BLaER1 (cell line): ENCODE results near the gene SYT9.

ENCODE experiments used
- H3K27ac ChIP-seq: shearing (Covaris generic); formaldehyde crosslinking; 2 replicates; pipeline ENCODE4 v1.8.1; 2022
- H3K27me3 ChIP-seq: shearing (Covaris generic); formaldehyde crosslinking; 2 replicates; pipeline ENCODE4 v1.8.1; 2022
- H3K36me3 ChIP-seq: shearing (Covaris generic); formaldehyde crosslinking; 2 replicates; pipeline ENCODE4 v1.8.1; 2022
- H3K4me1 ChIP-seq: shearing (Covaris generic); formaldehyde crosslinking; 2 replicates; pipeline ENCODE4 v1.8.1; 2022
- H3K4me2 ChIP-seq: shearing (Covaris generic); formaldehyde crosslinking; 2 replicates; pipeline ENCODE4 v1.8.1; 2022
- H3K4me3 ChIP-seq: shearing (Covaris generic); formaldehyde crosslinking; 2 replicates; pipeline ENCODE4 v1.8.1; 2022
- H3K9ac ChIP-seq: shearing (Covaris generic); formaldehyde crosslinking; 2 replicates; pipeline ENCODE4 v1.8.1; 2022
- H3K9me3 ChIP-seq: shearing (Covaris generic); formaldehyde crosslinking; 2 replicates; pipeline ENCODE4 v1.8.1; 2022
- H4K20me1 ChIP-seq: shearing (Covaris generic); formaldehyde crosslinking; 2 replicates; pipeline ENCODE4 v1.8.1; 2022
- Cebpa-rat ChIP-seq: shearing (Covaris generic); IDR thresholded peaks from 2 replicates; pipeline ENCODE4 v1.8.1; 2022

SYT9 gene

DNA sequence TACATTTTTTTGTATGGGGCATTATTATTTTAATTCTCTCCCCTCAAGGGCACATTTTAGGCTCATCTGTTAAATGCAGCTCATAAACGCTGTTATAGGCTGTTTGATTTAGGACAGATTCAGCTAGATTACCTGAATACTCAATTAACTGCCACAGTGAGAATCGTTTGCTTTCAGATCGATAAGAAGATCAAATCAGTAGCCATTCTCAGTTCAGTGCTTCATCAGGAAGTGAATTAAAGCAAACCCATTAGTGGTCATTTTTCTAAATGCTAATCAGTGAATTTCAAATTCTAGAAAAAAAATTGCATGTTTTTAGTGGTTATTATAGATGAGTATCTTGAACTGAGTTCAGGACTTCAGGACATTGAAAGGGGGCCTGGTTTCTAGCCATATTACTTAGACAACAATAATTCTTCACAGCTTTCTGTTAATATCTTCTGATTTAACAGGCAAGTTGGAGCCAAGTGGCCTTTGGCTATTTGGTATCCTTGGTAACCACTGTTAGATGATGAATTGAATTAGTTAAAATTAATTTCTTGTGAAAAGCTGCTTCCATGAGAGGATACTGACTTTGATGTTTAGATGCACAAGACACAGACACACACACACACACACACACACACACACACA lies 18.6 kb downstream of the SYT9 start:
- Histone ChIP-seq H3K4me2 (no peak overlapping the region), H3K36me3 (no peaks in the 10 kb centered on the region)

DNA sequence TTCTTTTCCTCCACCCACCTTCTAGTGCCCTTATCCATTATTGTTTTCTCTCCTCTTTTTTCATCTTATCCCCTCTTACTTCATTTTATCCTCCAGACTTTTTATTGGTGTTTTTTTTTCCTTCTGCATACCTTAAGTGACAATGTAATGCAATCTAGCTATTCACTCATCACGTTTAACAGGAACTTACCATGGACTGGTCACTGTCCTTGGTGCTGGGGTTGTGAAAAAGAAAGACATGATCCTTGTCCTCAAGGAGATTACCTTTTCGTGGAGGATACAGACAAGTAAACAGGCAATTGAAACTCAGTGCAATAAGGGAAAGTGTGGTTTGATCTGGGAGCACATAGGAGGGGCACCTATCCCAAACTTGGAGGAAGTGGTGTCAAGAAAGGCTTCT lies 20.7 kb downstream of the SYT9 start:
- Histone ChIP-seq H3K27ac (no peak overlapping the region), H3K36me3 (no peaks in the 10 kb centered on the region), H3K27me3 (no peaks in the 10 kb centered on the region), H3K9ac (no peak overlapping the region), H3K9me3 (no peaks in the 10 kb centered on the region), H3K4me1 (no peaks in the 10 kb centered on the region), H4K20me1 (no peaks in the 10 kb centered on the region), H3K4me3 (no peak overlapping the region), H3K4me2 (no peak overlapping the region)
- no peak for TF ChIP-seq Cebpa-rat

More for the DNA sequence above, 18.6 kb downstream of the SYT9 start:
- Histone ChIP-seq H3K27ac (no peak overlapping the region), H3K9me3 (no peaks in the 10 kb centered on the region), H3K4me1 (no peaks in the 10 kb centered on the region), H4K20me1 (no peaks in the 10 kb centered on the region), H3K9ac (no peak overlapping the region), H3K27me3 (no peaks in the 10 kb centered on the region), H3K4me3 (no peak overlapping the region)
- TF ChIP-seq Cebpa-rat: no peak

DNA sequence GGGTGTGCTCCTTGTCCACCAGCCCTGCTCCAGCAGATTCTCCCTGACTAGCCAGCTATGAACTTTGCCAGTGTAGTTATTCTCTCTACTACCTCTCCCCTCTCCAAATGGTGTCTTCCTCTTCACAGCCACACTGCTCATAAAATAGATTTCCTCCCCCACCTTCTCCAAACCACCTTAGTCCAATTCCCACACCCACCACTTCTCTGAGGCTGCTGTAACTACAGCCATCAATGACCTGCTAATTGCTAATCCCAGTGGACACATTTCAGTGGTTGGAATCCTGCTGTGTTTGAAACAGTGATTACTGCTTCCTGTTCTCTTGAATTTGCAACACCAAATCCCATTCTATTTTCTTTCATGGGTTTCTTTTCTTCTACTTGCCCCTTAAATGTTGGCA lies 23.4 kb downstream of the SYT9 start:
- Histone ChIP-seq H4K20me1 (no peaks in the 10 kb centered on the region), H3K4me2 (no peak overlapping the region), H3K27ac (no peak overlapping the region), H3K9me3 (no peaks in the 10 kb centered on the region), H3K4me3 (no peak overlapping the region), H3K4me1 (no peaks in the 10 kb centered on the region), H3K9ac (no peak overlapping the region), H3K36me3 (no peaks in the 10 kb centered on the region), H3K27me3 (no peaks in the 10 kb centered on the region)
- no peak for TF ChIP-seq Cebpa-rat

DNA sequence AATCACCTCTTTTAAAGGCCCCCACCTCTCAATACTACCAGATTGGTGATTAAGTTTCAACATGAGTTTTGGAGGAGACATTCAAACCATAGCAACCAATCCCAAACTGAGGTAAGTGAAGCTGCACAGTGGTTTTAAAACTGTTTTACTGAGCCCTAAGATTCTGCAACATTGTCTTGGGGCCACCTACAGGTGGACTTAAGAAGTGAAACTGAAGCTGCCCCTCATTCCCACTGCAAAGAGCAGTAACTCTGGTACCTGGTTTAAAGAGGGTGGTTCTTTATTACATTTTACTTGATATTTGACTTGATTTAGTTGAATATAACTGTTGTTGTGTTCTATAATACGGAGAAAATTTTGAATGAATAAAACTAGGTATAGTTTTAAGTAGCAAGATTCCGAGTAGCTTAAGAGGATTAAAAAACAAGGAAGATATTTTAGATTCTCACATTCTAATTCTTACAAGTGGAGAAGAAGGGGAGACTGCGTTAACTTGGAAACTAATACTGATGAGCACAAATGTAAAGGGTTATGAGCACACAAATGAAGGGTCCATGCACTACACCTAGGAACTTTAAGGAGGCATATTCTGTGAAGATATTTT lies 26.7 kb downstream of the SYT9 start:
- Histone ChIP-seq H3K9ac (no peak overlapping the region), H4K20me1 (no peaks in the 10 kb centered on the region), H3K9me3 (no peaks in the 10 kb centered on the region), H3K27me3 (no peaks in the 10 kb centered on the region), H3K4me3 (no peak overlapping the region), H3K36me3 (no peaks in the 10 kb centered on the region), H3K4me2 (no peak overlapping the region), H3K27ac (no peak overlapping the region), H3K4me1 (no peaks in the 10 kb centered on the region)
- no peak for TF ChIP-seq Cebpa-rat

- Histone ChIP-seq H3K4me2 (no peak overlapping the region), H3K9ac (no peak overlapping the region), H3K27me3 (no peaks in the 10 kb centered on the region), H3K27ac (no peak overlapping the region), H4K20me1 (no peaks in the 10 kb centered on the region), H3K4me3 (no peak overlapping the region), H3K4me1 (no peaks in the 10 kb centered on the region), H3K36me3 (no peaks in the 10 kb centered on the region), H3K9me3 (no peaks in the 10 kb centered on the region; the same call in 1 of the 2 replicates)
- TF ChIP-seq Cebpa-rat: no peak
These were observed 28.0 kb downstream of the SYT9 start for GRCh38 chr11:7279676-7280075.

GRCh38 chr11:7281079-7281478 lies 29.4 kb downstream of the SYT9 start:
- Histone ChIP-seq H3K4me2 (no peak overlapping the region), H3K9me3 (peaks cover 14% of the 10 kb centered on the region), H3K36me3 (no peaks in the 10 kb centered on the region), H4K20me1 (no peaks in the 10 kb centered on the region), H3K9ac (no peak overlapping the region), H3K27me3 (no peaks in the 10 kb centered on the region), H3K4me1 (no peaks in the 10 kb centered on the region), H3K4me3 (no peak overlapping the region), H3K27ac (no peak overlapping the region)
- no peak for TF ChIP-seq Cebpa-rat

- no peak for TF ChIP-seq Cebpa-rat
- H3K27ac ChIP-seq: no peak overlapping the region
- H3K4me3 ChIP-seq: no peak overlapping the region
- H3K36me3 ChIP-seq: no peaks in the 10 kb centered on the region
- H3K9me3 ChIP-seq: peaks cover 21% of the 10 kb centered on the region
- no peak overlapping the region for H3K4me2 ChIP-seq
- H3K9ac ChIP-seq: no peak overlapping the region
- H3K27me3 ChIP-seq: no peaks in the 10 kb centered on the region
- no peaks in the 10 kb centered on the region for H3K4me1 ChIP-seq
- H4K20me1 ChIP-seq: no peaks in the 10 kb centered on the region
These were observed 30.1 kb downstream of the SYT9 start for GRCh38 chr11:7281809-7282208.

DNA sequence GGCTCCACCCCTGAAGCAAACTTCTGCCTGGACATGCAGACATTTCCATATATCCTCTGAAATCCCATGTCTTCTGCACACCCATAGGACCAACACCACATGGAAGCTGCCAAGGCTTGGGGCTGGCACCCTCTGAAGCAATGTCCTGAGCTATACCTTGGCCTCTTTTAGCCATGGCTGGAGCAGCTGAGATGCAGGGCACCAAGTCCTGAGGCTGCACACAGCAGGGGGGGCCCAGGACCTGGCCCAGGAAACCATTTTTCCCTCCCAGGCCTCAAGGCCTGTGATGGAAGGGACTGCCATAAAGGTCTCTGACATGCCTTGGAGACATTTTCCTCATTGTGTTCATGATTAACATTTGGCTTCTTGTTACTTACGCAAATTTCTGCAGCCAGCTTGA lies 34.5 kb downstream of the SYT9 start:
- H4K20me1 ChIP-seq: no peaks in the 10 kb centered on the region
- H3K27ac ChIP-seq: no peak overlapping the region
- peaks cover 29% of the 10 kb centered on the region for H3K9me3 ChIP-seq
- no peaks in the 10 kb centered on the region for H3K4me1 ChIP-seq
- no peaks in the 10 kb centered on the region for H3K27me3 ChIP-seq
- H3K9ac ChIP-seq: no peak overlapping the region
- TF ChIP-seq Cebpa-rat: no peak
- no peak overlapping the region for H3K4me2 ChIP-seq
- H3K36me3 ChIP-seq: no peaks in the 10 kb centered on the region
- no peak overlapping the region for H3K4me3 ChIP-seq

DNA sequence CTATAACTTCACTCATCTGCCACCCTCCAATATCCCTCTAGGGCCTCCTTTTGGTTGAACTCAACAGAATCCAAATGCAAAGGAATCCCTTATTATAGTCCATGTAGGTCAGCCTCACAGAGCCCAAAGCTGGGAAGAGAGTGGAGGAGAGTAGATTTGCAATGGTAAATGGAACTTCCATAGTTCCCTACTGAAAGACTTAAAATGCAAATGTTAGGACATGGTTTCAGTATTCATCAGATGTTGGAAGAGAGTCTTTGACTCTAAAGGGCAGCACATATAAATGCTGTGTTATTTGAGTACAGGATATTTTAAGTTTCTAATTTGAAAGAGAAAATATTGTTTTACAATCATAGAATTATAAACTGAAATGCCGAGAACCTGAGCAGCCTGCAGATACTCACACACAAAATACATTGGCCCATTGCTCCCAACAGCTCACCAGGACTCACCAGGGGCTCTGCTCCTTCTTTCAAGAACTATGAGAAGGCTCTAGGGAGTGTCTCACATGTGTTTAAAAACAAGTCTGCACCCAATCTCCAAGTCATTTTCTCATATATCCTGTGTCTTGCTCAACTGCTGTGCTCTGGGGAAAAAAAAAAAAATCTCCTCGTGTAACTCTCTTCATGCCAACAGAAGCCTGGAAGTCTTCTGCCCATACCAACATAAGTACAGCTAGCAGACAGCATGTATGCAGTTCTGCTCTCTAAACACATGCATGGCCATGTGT lies 39.6 kb downstream of the SYT9 start:
- H3K27ac ChIP-seq: no peak overlapping the region
- H3K9me3 ChIP-seq: peaks cover 13% of the 10 kb centered on the region
- H3K4me3 ChIP-seq: no peak overlapping the region
- no peak overlapping the region for H3K9ac ChIP-seq
- H3K36me3 ChIP-seq: no peaks in the 10 kb centered on the region
- H3K4me2 ChIP-seq: no peak overlapping the region
- H3K27me3 ChIP-seq: no peaks in the 10 kb centered on the region
- no peaks in the 10 kb centered on the region for H3K4me1 ChIP-seq
- H4K20me1 ChIP-seq: no peaks in the 10 kb centered on the region
- TF ChIP-seq Cebpa-rat: no peak

DNA sequence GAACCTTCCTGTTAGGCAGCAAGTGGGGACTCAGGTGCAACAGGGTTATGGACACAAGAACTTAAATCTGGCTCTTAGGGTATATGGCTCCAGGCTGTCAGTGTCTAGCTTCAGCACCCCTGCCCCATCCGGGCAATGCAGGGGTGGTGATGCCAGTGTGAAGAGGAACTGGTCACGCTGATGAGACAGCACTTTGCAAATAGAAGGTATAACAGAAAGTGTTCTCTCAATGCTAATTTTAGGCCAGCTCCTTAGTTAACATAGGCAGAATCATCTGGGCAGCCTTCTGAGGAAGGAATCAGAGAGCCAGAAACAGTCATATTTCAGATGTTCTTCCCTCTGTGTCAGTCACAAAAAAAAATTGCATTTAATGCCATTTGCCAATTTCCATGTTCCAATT lies 41.2 kb downstream of the SYT9 start:
- no peaks in the 10 kb centered on the region for H3K4me1 ChIP-seq
- no peaks in the 10 kb centered on the region for H3K9me3 ChIP-seq
- no peaks in the 10 kb centered on the region for H3K27me3 ChIP-seq
- H3K36me3 ChIP-seq: no peaks in the 10 kb centered on the region
- H3K27ac ChIP-seq: no peak overlapping the region
- H3K4me3 ChIP-seq: no peak overlapping the region
- TF ChIP-seq Cebpa-rat: no peak
- H4K20me1 ChIP-seq: no peaks in the 10 kb centered on the region
- H3K9ac ChIP-seq: no peak overlapping the region
- H3K4me2 ChIP-seq: no peak overlapping the region
